Astrocyte of the cerebellum (primary cell): ENCODE data around the gene SLC6A13.

Experiments used
- DNase-seq: peaks from one replicate; pipeline ENCODE4 v3.0.0-alpha.2; 2011; ENCODE audit warnings: low read depth
- H3K4me3 ChIP-seq: 2 replicates; pipeline ENCODE4 v1.5.1; 2011; ENCODE audit warnings: mild to moderate bottlenecking, low read depth, low read length, moderate library complexity
- in situ Hi-C: cut with HindIII; loops from 2 replicates; pipeline ENCODE4 v1.10.0; 2017; ENCODE audit warnings: low sequenced_read_pairs
- TF ChIP-seq, protein P1 (sequence below): IDR thresholded peaks from 2 replicates; pipeline ENCODE4 v1.5.1; 2012; ENCODE audit warnings: low read length, low read depth, moderate library complexity, mild to moderate bottlenecking; ENCODE audit errors: missing control alignments

The SLC6A13 gene

DNA sequence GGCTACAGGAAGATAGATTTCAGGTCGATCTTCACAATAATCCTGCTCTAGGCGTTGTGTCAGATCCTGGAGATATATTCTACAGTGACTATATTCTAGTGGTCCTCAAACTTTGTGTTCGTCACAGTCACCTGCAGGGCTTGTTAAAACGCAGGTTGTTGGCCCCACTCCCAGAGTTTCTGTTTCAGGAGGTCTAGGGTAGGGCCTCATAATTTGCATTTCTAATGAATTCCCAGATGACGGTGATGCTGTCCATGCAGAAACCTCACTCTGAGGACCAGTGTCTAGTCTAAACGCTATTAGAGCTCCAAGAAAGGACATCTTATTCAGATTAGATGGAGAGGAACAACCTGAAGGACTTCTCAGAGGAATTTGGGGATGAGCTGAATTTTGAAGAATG, 13.2 kb upstream of the SLC6A13 start:
- H3K4me3 ChIP-seq = no peak overlapping the region
- no peak for DNase-seq
- in situ Hi-C loops = no loop called here
- TF ChIP-seq, protein P1, sequence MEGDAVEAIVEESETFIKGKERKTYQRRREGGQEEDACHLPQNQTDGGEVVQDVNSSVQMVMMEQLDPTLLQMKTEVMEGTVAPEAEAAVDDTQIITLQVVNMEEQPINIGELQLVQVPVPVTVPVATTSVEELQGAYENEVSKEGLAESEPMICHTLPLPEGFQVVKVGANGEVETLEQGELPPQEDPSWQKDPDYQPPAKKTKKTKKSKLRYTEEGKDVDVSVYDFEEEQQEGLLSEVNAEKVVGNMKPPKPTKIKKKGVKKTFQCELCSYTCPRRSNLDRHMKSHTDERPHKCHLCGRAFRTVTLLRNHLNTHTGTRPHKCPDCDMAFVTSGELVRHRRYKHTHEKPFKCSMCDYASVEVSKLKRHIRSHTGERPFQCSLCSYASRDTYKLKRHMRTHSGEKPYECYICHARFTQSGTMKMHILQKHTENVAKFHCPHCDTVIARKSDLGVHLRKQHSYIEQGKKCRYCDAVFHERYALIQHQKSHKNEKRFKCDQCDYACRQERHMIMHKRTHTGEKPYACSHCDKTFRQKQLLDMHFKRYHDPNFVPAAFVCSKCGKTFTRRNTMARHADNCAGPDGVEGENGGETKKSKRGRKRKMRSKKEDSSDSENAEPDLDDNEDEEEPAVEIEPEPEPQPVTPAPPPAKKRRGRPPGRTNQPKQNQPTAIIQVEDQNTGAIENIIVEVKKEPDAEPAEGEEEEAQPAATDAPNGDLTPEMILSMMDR = no peak

DNA sequence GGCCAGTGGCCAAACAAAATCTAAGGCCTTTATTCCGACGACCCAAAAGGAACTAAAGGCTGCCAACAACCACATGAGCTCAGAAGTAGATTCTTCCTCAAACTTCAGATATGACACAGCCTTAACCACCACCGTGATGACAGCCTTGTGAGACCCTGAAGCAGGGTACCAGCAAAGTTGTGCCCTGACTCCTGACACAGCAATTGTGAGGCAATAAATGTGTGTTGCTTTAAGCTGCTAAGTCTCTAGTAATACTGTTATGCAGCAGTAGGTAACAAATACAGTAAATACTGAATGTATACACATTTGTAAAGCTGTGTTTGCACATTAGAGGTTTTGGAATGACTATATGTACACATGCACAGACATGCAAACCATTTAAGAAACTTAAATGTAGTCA, 10.7 kb upstream of the SLC6A13 start:
- H3K4me3 ChIP-seq = no peak overlapping the region
- TF ChIP-seq, protein P1 = no peak
- in situ Hi-C loops = no loop called here
- DNase-seq = no peak

DNA sequence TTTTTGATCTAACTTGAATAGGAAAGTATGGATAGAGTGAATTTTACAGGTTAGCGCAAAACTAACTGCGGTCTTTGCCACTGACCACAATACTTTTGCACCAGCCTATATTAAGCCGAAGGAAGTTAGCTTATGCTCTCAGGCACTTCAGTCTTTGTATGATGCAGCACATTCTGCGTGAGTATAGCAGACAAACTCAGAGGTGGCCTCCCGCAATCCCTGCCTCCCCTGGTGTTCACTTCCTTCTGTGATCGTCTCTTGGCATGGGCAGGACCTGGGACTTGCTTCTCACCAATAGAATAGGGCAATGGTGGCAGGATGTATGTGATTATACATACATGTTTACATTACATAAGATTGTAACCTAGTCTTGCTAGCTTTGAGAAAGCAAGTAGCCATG, 10.3 kb upstream of the SLC6A13 start:
- in situ Hi-C loops = no loop called here
- TF ChIP-seq, protein P1 = no peak
- no peak for DNase-seq
- H3K4me3 ChIP-seq = no peak overlapping the region

DNA sequence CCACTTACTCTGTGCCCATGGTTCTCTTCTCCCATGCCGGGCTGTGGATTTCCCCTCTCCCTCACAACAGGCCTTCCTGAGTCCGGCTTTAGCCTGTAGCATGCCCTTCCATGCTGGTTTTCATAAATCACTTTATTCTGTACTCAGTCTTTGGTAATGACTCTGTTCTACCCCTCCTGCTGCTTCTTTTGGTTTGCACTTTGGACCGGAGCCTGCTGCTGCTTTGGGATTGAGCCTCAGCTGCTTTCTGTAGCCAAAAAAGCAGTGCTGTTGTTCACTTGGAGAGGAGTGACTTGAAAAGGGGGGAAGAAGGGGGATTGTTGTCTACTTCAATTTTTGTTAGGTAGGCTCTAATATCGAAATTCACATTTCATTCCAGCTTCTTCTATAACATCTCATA, 8.5 kb upstream of the SLC6A13 start:
- in situ Hi-C loops = no loop called here
- peak; percentile 6 for DNase-seq
- H3K4me3 ChIP-seq = no peak overlapping the region
- TF ChIP-seq, protein P1 = no peak

DNA sequence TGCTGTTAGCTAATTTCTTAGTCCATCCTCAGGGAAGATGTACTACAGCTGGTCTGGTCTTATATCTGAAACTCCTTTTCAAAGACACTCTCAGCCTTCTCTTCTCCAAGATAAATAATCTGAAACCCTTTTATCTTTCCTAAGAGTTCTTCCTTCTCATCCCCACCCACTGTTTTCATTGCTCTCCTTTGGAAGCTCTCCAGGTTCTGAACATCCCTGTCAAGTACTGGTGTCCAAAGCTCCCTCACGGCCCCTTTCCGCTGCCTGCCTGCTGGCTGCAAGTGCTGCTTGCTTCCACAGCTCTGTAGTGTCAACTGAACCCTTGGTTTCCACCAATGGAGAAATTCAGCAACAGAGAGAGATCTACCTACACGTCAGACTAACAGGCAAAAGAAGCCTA, 6.6 kb upstream of the SLC6A13 start:
- DNase-seq = peak; percentile 2
- TF ChIP-seq, protein P1 = no peak
- H3K4me3 ChIP-seq = no peak overlapping the region
- in situ Hi-C loops = no loop called here

DNA sequence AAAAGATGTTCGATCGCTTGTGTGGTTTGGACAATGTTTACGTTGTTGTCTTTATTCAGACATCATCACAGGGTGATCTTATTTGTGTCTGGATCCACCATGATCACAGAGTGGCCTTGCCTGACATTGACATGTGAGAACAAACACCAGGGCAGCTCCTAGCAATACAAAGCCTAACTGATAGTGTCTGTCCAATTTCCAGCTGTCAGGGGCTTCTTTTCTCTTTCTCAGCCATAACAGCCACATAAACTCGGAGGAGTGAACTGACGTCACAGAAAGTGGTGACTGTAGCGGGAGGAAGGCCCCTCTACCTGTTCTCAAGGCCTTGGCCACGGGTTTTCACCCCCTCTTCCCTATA, 5.8 kb upstream of the SLC6A13 start:
- no peak for DNase-seq
- in situ Hi-C loops = no loop called here
- H3K4me3 ChIP-seq = no peak overlapping the region
- TF ChIP-seq, protein P1 = no peak

DNA sequence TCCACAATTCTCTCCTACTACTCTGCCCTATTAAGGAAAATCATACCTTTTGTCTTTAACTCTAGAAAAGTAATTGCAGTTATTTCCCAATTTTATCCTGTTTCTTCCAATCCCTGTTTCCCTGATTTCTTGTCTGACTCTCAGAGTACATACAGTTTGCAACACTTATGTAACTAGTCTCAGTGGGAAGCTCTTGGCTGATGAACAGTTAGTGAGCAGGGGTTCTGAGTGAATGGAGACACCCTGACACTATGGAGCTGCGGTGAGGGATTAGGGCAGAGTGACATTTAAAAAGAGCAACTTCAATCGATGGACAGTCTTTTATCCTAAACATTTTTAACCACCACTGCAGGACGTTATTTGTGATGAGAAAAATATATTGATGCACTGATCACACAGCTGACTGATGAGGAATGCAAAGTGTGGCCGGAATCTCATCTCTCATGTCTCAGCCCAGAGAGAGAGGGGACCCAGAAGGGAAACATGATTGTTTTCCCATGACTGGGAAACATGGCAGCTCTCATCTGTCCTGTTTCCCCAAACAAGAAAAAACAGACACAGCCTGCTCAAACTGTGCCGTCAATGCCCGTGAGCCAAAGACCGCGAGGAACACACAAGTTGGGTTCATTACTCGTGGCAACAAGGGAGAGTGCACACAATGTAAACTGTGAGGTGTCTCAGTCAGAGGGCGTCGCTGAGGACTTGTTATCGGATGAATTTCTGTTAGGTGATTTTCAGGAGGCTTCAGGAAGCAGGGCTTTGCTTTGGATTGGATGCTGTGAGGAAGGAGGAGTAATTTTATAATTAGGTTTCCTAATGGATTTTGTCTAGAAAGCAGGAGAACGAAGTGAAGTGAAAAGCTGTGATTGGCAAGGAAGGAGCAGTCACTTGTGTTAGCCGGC, 5.2 kb upstream of the SLC6A13 start:
- no peak for DNase-seq
- H3K4me3 ChIP-seq = no peak overlapping the region
- in situ Hi-C loops = no loop called here
- TF ChIP-seq, protein P1 = no peak
